HG03045 (cell line): ENCODE results near the gene GPR55.
A peak's percentile ranks its signal among the peaks of the same experiment; 100 is the strongest.

Experiments
- ATAC-seq: cut with Tn5 transposase; IDR thresholded peaks from one replicate; pipeline ENCODE4 v1.9.1; 2021; ENCODE audit warnings: mild to moderate bottlenecking, moderate library complexity; ENCODE audit not compliant: unreplicated experiment

Gene GPR55

GRCh38 chr2:230868947-230869913 lies 55.8 kb downstream of the GPR55 start:
- no peak for ATAC-seq

GRCh38 chr2:230868161-230868946 lies 56.7 kb downstream of the GPR55 start:
- no peak for ATAC-seq

- ATAC-seq, result no peak
These were observed 58.1 kb downstream of the GPR55 start for GRCh38 chr2:230866756-230867523.

DNA sequence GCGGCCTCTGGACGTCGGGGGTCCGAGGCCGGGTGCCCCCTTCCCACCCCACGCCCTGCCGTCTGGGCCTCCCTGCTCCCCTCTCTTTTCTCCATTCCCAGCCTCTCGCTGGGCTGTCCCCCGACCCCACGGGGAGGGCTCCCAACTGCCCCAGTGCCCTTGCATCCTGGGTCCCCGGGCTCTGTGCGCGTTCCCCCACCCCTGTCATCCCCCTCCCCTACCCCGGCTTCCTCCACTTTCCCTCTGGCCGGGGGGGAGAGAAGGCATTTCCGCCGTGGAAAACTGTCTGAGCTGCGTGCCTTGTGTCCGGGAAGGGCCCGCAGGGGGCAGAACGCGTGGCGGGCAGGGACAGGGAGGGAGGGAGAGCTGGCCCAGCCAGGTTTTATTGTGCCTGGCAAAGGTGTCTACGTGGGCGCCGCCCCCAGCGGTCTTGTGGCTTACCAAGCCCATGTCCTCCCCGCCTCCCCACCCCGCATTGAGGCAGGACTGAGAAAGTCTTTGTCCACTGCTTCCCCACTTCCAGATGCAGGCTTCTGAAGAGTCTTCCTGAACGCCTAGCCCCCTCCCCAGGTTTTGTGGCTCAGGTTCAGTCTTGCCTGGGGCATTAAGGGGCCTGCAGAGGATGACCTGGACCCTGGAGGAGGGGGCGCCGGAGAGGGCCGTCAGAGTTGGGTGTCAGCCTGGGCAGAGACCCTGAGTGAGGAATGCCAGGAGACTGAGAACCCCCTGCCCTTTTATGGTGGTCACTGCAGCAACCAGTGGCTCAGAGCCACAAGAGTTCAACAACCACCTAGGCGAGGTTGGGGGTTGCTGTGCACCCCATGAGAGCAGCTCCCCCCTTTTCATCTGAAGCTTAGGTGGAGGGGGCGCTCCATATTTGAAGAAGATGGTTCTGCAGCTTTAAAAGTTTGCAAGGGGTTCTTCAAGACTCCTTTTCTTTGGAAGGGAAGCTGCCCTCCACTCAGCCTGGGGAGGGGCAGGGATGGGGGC lies 59.0 kb downstream of the GPR55 start:
- ATAC-seq, result no peak

GRCh38 chr2:230865307-230865765 lies 59.7 kb downstream of the GPR55 start:
- ATAC-seq, result no peak

DNA sequence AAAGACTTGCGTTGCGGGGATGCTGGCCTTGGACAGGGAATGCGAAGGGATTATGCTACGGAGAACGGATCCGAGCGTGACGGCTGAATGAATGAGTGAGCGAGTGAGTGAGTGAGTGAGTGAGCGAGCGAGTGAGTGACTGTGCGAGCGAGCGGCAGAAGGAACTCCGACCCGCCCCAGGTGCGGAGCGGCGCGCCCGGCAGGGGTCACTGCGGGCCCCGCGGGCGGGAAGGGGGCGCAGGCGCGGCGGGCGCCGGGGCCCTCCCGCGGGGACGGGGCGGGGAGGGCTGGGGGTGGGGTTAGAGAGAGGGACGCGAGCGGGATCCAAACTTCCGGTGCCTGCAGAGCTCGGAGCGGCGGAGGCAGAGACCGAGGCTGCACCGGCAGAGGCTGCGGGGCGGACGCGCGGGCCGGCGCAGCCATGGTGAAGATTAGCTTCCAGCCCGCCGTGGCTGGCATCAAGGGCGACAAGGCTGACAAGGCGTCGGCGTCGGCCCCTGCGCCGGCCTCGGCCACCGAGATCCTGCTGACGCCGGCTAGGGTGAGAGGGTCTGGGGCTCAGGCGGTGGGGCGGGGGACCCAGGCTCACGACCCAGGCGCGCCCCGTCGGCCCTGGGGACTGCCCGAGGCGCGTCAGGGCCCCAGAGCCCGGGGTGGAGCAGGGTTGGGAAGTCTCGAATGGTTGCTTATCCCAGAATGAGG lies 60.3 kb downstream of the GPR55 start, which contains the start of gene ITM2C:
ITM2C (plus strand) TSS at position 338 of the 702 bp plus-strand sequence; CDS start at position 422, 84 bp downstream.
- ATAC-seq, result peak; percentile 79

GRCh38 chr2:230864122-230864604 lies 60.9 kb downstream of the GPR55 start:
- no peak for ATAC-seq

DNA sequence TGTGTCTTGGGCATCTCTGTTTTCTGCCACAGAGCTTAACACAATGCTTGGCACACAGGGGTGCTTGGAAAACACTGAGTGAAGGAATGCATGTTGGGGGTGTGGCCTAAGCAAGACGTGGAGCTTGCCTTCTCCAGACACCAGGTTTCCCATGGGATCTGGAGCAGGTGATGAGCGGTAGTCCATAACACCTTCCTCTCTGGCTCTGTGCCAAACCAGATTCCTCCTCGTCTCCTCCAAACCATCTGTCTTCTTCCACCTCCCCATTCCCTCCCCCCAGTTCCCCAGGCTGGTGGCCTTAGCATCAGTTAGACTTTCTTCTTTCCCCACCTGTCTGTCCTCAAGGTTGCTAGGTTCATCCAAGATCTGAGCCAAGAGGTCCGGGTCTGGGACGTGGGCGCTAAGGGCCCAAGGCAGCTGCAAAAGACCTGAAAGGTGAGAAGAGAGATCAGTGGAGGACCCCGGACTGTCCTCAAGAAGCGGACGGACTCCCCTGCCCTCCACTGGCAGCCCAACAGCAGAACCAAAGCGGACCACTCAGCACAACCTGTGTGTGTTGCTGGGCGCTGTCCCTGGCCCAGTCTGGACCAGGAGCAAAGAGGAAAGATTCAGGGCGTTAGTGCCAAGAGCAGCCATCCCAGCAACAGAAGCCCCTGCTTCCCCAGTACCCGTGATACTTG lies 61.5 kb downstream of the GPR55 start:
- ATAC-seq, result no peak

DNA sequence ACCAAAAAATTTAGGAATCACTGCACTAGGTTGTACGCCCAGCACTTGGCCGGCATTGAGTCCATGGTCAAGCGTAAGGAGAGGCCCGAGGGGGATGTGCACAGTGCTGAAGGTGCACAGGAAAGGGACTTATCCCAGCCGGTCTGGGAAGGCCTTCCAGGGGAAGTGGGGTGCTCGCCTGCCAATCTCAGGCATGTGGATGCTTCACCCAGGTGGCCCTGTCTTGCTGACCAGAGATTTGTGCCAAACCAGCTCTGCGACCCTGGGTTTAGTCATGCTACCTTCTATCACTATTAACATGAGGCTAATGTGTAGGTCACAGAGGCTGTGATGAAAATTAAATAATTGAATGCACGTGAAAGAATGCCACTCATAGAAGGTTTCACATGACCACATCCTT lies 62.0 kb downstream of the GPR55 start:
- no peak for ATAC-seq

DNA sequence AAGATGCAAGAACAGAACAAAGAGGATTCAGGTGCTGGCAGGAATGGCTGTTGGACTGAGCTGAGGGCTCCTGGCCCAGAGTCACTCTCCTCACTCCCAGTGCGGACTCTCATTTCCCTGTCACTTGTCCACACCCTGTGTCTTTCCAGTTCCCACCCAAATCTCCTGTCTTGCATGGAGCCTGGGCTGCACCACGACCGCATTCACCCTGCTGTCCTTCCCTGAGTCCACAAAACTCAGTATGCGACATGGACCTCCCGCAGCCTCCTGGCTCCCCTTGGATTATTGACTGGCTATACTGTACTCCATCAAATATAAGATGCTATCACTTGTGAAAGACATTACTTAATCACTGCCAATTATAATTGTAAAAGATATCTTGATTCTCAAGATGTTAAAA lies 62.8 kb downstream of the GPR55 start:
- no peak for ATAC-seq

- no peak for ATAC-seq
These were observed 63.3 kb downstream of the GPR55 start for GRCh38 chr2:230861552-230862255.
